ENCODE data around the gene STRBP.

The STRBP gene

DNA sequence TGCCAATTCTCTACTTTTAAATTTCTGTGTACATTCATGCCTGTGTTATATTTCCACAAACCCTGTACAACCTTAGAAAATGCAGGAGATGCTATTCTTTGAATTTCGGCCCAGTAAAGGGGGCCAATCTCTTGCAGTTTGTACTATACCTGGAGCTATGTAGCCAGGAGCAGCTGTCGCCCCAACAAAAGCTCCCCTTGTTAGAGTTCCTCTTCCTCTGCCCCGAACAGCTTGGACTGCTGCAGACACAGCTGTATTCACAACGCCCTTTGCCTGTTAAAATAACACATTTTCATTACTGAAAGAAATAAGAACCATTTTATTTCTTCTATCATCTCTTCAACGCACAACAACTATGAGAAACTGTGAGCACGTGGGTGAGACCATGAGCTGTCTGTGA, 135.7 kb downstream of the STRBP start:
- Histone ChIP-seq H3K36me3 (ENCODE audit: control insufficient read depth, insufficient read depth, low read length) (peaks cover 61% of the 10 kb centered on the region), H3K27ac (ENCODE audit: low read depth, low read length) (no peak overlapping the region), H3K4me1 (ENCODE audit: control insufficient read depth, insufficient read depth, low read length) (no peaks in the 10 kb centered on the region)

DNA sequence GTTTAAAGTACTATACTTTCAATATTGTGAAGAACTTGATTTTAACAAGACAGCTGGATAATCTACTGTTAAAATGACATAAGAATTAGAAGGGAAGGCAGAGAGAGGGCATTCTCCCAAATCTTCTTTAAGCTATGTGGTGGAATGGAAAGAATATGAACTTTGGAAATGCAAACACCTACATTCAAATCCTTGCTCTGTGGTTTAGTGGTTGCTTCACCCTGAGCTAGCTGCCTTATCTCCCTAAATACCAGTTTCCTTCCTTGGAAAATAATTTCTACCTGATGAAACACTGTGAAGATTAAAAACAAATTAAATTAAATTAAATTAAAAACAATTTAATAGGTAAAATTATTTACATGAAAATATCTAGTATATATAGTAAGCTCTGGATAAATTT, 136.4 kb downstream of the STRBP start:
- Histone ChIP-seq H3K4me3 (ENCODE audit: low read depth, low read length) (no peak overlapping the region), H3K9me3 (ENCODE audit: control insufficient read depth, insufficient read depth, low read depth, low read length) (no peaks in the 10 kb centered on the region), H3K27me3 (ENCODE audit: control insufficient read depth, insufficient read depth, low read length) (no peaks in the 10 kb centered on the region), H3K36me3 (ENCODE audit: control insufficient read depth, insufficient read depth, low read length) (peaks cover 68% of the 10 kb centered on the region), H3K27ac (ENCODE audit: low read depth, low read length) (no peak overlapping the region), H3K9ac (ENCODE audit: low read length) (no peak overlapping the region), H3K4me1 (ENCODE audit: control insufficient read depth, insufficient read depth, low read length) (no peaks in the 10 kb centered on the region)

More for the DNA sequence above, 135.7 kb downstream of the STRBP start:
- H3K9ac ChIP-seq (ENCODE audit: low read length): no peak overlapping the region
- no peaks in the 10 kb centered on the region for H3K9me3 ChIP-seq (ENCODE audit: control insufficient read depth, insufficient read depth, low read depth, low read length)
- H3K27me3 ChIP-seq (ENCODE audit: control insufficient read depth, insufficient read depth, low read length): no peaks in the 10 kb centered on the region
- no peak overlapping the region for H3K4me3 ChIP-seq (ENCODE audit: low read depth, low read length)

DNA sequence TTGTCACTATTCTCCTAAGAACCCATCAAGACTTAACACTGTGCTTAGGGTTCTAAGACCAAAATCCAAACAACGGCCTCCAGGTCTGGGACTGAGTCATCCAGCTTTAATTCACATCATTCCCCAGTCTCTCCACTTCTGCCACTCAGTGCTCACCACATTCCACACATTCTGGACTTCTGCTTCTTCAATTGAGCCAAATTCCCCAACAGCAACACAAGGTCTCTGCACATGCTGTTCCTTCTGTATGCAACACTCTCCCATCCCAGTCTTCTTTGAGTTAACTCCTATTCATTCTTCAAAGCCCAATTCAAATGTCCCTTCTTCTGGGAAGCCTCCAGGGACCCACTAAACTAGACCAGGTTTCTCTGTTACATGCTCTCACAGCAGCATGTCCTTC, 137.1 kb downstream of the STRBP start:
- no peak overlapping the region for H3K4me3 ChIP-seq (ENCODE audit: low read depth, low read length)
- no peak overlapping the region for H3K9ac ChIP-seq (ENCODE audit: low read length)
- no peaks in the 10 kb centered on the region for H3K27me3 ChIP-seq (ENCODE audit: control insufficient read depth, insufficient read depth, low read length)
- H3K4me1 ChIP-seq (ENCODE audit: control insufficient read depth, insufficient read depth, low read length): no peaks in the 10 kb centered on the region; the same call in 1 of the 2 replicates
- peaks cover 69% of the 10 kb centered on the region for H3K36me3 ChIP-seq (ENCODE audit: control insufficient read depth, insufficient read depth, low read length)
- no peak overlapping the region for H3K27ac ChIP-seq (ENCODE audit: low read depth, low read length)
- H3K9me3 ChIP-seq (ENCODE audit: control insufficient read depth, insufficient read depth, low read depth, low read length): no peaks in the 10 kb centered on the region

DNA sequence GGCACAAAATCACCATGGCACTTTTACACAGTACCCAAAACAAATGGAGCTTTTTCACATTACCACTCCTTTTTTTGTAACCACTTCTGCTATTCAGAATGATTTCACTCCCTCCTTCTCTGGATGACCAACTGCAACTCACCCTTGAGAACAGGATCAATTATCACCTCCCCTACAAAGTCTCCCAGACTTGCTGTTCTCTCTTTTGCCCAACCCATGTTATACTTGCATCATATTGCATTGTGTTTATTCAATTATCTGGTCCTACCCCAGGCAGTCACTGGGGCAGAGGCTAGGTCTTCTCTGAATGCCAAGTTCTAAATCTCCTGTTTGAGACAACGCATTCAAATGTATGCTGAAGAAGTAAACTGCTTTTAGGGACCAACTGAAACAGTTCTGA, 139.0 kb downstream of the STRBP start:
- Histone ChIP-seq H3K4me3 (ENCODE audit: low read depth, low read length) (no peak overlapping the region), H3K27ac (ENCODE audit: low read depth, low read length) (no peak overlapping the region), H3K9ac (ENCODE audit: low read length) (no peak overlapping the region), H3K9me3 (ENCODE audit: control insufficient read depth, insufficient read depth, low read depth, low read length) (no peaks in the 10 kb centered on the region), H3K27me3 (ENCODE audit: control insufficient read depth, insufficient read depth, low read length) (no peaks in the 10 kb centered on the region), H3K36me3 (ENCODE audit: control insufficient read depth, insufficient read depth, low read length) (peaks cover 58% of the 10 kb centered on the region), H3K4me1 (ENCODE audit: control insufficient read depth, insufficient read depth, low read length) (peaks cover 4% of the 10 kb centered on the region; the same call in 1 of the 2 replicates)

DNA sequence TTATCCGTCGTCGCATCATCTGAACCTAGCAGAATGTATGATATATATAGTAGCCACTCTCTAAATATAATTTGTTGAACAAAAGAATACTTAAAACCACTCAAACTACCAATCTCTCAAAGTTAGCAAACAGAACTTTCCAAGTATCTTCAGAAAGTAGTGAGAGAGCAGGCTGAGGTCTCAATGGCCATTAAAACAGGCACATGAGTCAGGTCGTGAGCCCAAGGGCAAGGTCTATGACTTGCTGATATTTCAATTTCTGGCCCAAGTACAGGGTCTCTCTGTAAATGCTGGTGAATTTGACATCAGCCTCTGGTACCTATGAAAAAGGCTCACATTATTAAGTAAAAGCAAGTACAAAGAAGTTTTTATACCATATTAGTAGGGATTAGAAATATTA, 139.8 kb downstream of the STRBP start:
- H3K27ac ChIP-seq (ENCODE audit: low read depth, low read length): no peak overlapping the region
- no peaks in the 10 kb centered on the region for H3K27me3 ChIP-seq (ENCODE audit: control insufficient read depth, insufficient read depth, low read length)
- peaks cover 5% of the 10 kb centered on the region; the same call in 1 of the 2 replicates for H3K4me1 ChIP-seq (ENCODE audit: control insufficient read depth, insufficient read depth, low read length)
- H3K9ac ChIP-seq (ENCODE audit: low read length): no peak overlapping the region
- H3K36me3 ChIP-seq (ENCODE audit: control insufficient read depth, insufficient read depth, low read length): peaks cover 58% of the 10 kb centered on the region
- no peaks in the 10 kb centered on the region for H3K9me3 ChIP-seq (ENCODE audit: control insufficient read depth, insufficient read depth, low read depth, low read length)
- H3K4me3 ChIP-seq (ENCODE audit: low read depth, low read length): no peak overlapping the region

DNA sequence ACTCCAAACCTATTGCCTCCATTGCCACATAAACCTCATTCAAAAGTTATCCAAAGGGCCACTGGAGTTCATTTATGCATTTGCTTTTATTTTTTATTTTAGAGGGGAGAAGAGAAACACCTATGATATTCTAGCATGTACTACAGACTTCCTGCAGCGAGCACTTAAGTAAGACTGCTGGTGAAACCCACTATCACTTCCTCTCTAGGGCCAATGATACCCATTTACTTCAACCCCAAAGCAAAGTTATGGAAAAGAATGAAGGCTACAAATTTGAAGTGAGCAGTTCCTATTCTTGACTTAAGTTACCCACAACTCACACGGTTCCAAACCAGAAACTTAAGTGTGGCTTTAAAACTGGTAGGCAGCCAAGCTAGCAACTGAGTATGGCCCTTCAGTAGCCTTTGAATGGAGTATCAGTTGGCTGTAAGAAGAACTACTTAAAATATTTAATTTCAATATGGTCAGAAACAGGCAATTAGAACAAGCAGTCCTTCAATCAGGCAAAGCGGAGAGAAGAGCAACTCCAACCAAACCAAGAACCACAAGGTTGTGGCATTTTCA, 140.8 kb downstream of the STRBP start:
- Histone ChIP-seq H3K4me1 (ENCODE audit: control insufficient read depth, insufficient read depth, low read length) (peaks cover 5% of the 10 kb centered on the region; the same call in 1 of the 2 replicates), H3K27ac (ENCODE audit: low read depth, low read length) (no peak overlapping the region), H3K4me3 (ENCODE audit: low read depth, low read length) (no peak overlapping the region), H3K9me3 (ENCODE audit: control insufficient read depth, insufficient read depth, low read depth, low read length) (no peaks in the 10 kb centered on the region), H3K36me3 (ENCODE audit: control insufficient read depth, insufficient read depth, low read length) (peaks cover 50% of the 10 kb centered on the region), H3K27me3 (ENCODE audit: control insufficient read depth, insufficient read depth, low read length) (no peaks in the 10 kb centered on the region), H3K9ac (ENCODE audit: low read length) (no peak overlapping the region)

DNA sequence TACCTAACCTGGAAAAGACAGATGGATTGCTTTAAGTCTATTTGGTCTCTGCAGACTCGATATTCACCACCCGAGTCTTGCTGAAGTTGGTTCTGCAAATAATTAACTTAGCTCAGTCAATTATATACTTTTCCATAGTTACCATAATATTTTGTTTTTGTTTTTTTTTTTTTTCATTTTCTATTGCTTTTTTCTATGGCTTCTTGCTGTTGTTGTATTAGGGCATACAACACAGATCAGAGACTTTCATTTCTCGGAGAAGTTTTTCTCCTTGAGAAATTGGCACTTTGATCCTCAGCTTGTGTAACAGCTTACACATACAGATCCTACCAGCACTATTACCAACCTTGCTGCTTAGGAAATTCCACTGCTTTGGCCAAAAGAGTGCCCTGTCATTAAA, 146.9 kb downstream of the STRBP start:
- Histone ChIP-seq H3K27ac (ENCODE audit: low read depth, low read length) (no peak overlapping the region), H3K9me3 (ENCODE audit: control insufficient read depth, insufficient read depth, low read depth, low read length) (no peaks in the 10 kb centered on the region), H3K36me3 (ENCODE audit: control insufficient read depth, insufficient read depth, low read length) (peaks cover 3% of the 10 kb centered on the region; the same call in 1 of the 2 replicates), H3K9ac (ENCODE audit: low read length) (no peak overlapping the region), H3K27me3 (ENCODE audit: control insufficient read depth, insufficient read depth, low read length) (no peaks in the 10 kb centered on the region), H3K4me3 (ENCODE audit: low read depth, low read length) (no peak overlapping the region), H3K4me1 (ENCODE audit: control insufficient read depth, insufficient read depth, low read length) (peaks cover 12% of the 10 kb centered on the region; the same call in 1 of the 2 replicates)

DNA sequence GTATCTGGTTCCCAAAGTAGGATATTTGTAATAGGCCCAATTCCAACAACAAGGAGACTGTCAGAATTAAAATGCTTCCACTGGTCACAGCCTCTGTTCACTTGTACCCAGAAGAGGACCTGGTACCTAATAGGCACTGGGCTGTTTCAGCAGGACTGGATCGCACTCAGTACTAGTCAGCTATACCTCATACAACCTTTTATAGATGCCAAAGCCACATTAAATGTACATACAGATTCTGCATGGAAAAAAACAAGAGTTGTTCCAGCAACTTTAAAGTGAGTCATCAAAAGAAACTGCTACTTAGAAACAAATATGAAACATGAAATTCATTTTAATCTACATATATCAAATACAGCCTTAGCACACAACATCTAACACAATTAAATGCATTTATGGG, 147.4 kb downstream of the STRBP start:
- H3K27me3 ChIP-seq (ENCODE audit: control insufficient read depth, insufficient read depth, low read length): no peaks in the 10 kb centered on the region
- H3K9me3 ChIP-seq (ENCODE audit: control insufficient read depth, insufficient read depth, low read depth, low read length): no peaks in the 10 kb centered on the region
- H3K4me1 ChIP-seq (ENCODE audit: control insufficient read depth, insufficient read depth, low read length): peaks cover 12% of the 10 kb centered on the region; the same call in 1 of the 2 replicates
- no peak overlapping the region for H3K4me3 ChIP-seq (ENCODE audit: low read depth, low read length)
- H3K36me3 ChIP-seq (ENCODE audit: control insufficient read depth, insufficient read depth, low read length): peaks cover 5% of the 10 kb centered on the region
- no peak overlapping the region for H3K9ac ChIP-seq (ENCODE audit: low read length)
- H3K27ac ChIP-seq (ENCODE audit: low read depth, low read length): no peak overlapping the region

DNA sequence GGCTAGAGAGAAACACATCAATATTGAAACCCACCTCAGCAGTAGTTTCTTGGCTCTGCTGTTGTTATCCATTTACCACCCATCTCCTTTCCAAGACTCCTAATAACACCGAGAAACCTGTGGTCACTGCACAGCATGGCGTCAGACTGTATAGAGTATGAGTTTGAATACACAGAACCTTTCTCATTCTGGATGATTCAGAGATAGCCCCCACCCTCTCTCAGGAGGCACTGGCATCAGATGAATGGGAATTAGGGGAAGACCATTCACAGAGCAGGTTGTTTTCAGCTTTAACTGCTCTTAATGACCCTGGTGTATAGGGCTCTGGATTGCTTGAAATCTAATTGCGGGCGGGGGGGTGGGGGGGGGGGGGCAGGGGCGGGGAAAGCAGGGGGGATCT, 148.3 kb downstream of the STRBP start:
- no peak overlapping the region for H3K9ac ChIP-seq (ENCODE audit: low read length)
- H3K27ac ChIP-seq (ENCODE audit: low read depth, low read length): no peak overlapping the region
- no peaks in the 10 kb centered on the region for H3K9me3 ChIP-seq (ENCODE audit: control insufficient read depth, insufficient read depth, low read depth, low read length)
- H3K4me1 ChIP-seq (ENCODE audit: control insufficient read depth, insufficient read depth, low read length): peaks cover 12% of the 10 kb centered on the region; the same call in 1 of the 2 replicates
- H3K27me3 ChIP-seq (ENCODE audit: control insufficient read depth, insufficient read depth, low read length): no peaks in the 10 kb centered on the region
- peaks cover 13% of the 10 kb centered on the region for H3K36me3 ChIP-seq (ENCODE audit: control insufficient read depth, insufficient read depth, low read length)
- H3K4me3 ChIP-seq (ENCODE audit: low read depth, low read length): no peak overlapping the region

DNA sequence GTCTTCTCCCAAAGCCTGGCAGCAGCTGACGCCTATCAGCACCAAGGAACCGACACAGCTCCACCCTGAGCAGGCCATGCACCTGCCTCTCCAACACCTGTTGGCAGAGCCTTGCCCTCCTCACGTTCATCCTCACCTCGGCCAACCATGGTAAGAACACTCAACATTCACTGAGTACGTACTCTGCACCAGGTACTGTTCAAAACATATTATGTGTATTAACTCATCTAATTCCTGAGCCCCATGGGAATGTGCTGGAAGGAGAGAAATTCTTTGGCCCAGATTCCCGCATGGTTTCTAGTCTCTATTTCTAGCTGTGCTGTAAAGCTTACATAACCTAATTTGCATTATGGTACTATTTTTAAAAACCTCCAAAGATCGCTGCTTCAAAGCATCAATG, 148.8 kb downstream of the STRBP start:
- H3K4me3 ChIP-seq (ENCODE audit: low read depth, low read length): no peak overlapping the region
- H3K36me3 ChIP-seq (ENCODE audit: control insufficient read depth, insufficient read depth, low read length): peaks cover 17% of the 10 kb centered on the region
- no peaks in the 10 kb centered on the region for H3K27me3 ChIP-seq (ENCODE audit: control insufficient read depth, insufficient read depth, low read length)
- H3K4me1 ChIP-seq (ENCODE audit: control insufficient read depth, insufficient read depth, low read length): peaks cover 10% of the 10 kb centered on the region; the same call in 1 of the 2 replicates
- H3K9ac ChIP-seq (ENCODE audit: low read length): no peak overlapping the region
- H3K27ac ChIP-seq (ENCODE audit: low read depth, low read length): no peak overlapping the region
- no peaks in the 10 kb centered on the region for H3K9me3 ChIP-seq (ENCODE audit: control insufficient read depth, insufficient read depth, low read depth, low read length)

DNA sequence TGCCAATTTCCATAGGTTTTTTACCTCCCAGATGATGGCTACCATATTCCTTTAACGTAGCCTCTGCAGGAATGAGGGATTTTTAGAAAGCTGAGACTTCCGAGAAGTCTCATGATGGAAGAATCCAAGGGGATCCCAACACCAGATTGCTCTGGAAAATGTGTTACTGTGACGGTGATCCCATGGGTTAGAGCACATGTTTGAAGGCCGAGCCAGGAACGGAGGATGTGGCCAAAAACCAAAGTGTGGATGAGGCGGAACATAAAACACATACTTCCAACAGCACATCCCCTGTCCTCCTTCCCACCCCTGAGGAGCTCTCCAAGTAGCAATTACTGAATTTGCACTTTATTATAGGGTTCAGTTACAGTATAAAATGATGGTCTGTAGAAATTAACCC, 152.3 kb downstream of the STRBP start:
- Histone ChIP-seq H3K4me1 (ENCODE audit: control insufficient read depth, insufficient read depth, low read length) (0 out of 2 replicates have a peak, but pooled peaks cover 12% of the 10 kb centered on the region), H3K9ac (ENCODE audit: low read length) (no peak overlapping the region), H3K9me3 (ENCODE audit: control insufficient read depth, insufficient read depth, low read depth, low read length) (no peaks in the 10 kb centered on the region), H3K27me3 (ENCODE audit: control insufficient read depth, insufficient read depth, low read length) (no peaks in the 10 kb centered on the region), H3K36me3 (ENCODE audit: control insufficient read depth, insufficient read depth, low read length) (peaks cover 32% of the 10 kb centered on the region), H3K27ac (ENCODE audit: low read depth, low read length) (no peak overlapping the region), H3K4me3 (ENCODE audit: low read depth, low read length) (no peak overlapping the region)
